Epithelial cell of esophagus (primary cell): ENCODE data around the gene HOXB5.

Experiments used
- DNase-seq: peaks from one replicate; pipeline ENCODE4 v3.0.0; 2010; ENCODE audit warnings: low read depth
- H3K4me3 ChIP-seq: 2 replicates; pipeline ENCODE4 v1.5.1; 2011; ENCODE audit warnings: mild to moderate bottlenecking, low read length, control low read depth
- CTCF ChIP-seq: IDR thresholded peaks from 2 replicates; pipeline ENCODE4 v1.5.1; 2011; ENCODE audit warnings: low read depth, mild to moderate bottlenecking, low read length, control low read depth, inconsistent platforms; ENCODE audit not compliant: insufficient read depth; ENCODE audit errors: missing control alignments

HOXB5 gene

GRCh38 chr17:48570325-48571023 is 23.1 kb downstream of the HOXB5 start:
- H3K4me3 ChIP-seq = no peak overlapping the region
- DNase-seq = no peak
- TF ChIP-seq CTCF = no peak

- TF ChIP-seq CTCF = no peak
- DNase-seq = no peak
- H3K4me3 ChIP-seq = no peak overlapping the region
These were observed 23.8 kb downstream of the HOXB5 start for GRCh38 chr17:48569674-48570324.

- no peak for TF ChIP-seq CTCF
- DNase-seq = no peak
- no peak overlapping the region for H3K4me3 ChIP-seq
These were observed 24.4 kb downstream of the HOXB5 start for GRCh38 chr17:48569240-48569582.

GRCh38 chr17:48568499-48569239 is 24.9 kb downstream of the HOXB5 start:
- DNase-seq = no peak
- H3K4me3 ChIP-seq = no peak overlapping the region
- no peak for TF ChIP-seq CTCF

GRCh38 chr17:48567646-48568354 is 25.8 kb downstream of the HOXB5 start:
- no peak overlapping the region for H3K4me3 ChIP-seq
- no peak for DNase-seq
- no peak for TF ChIP-seq CTCF

GRCh38 chr17:48567209-48567608 is 26.4 kb downstream of the HOXB5 start:
- TF ChIP-seq CTCF = no peak
- H3K4me3 ChIP-seq = no peak overlapping the region
- DNase-seq = no peak
